HepG2 (cell line): Measurements from ENCODE around the gene SSPN. TPM values are rescaled to one million over a fixed set of nuclear protein-coding genes. Genes with fewer than 3 reads are reported as not detected.

ENCODE experiments used
- ATF7-NPFF ChIP-seq: sonication (generic); formaldehyde crosslinking; IDR thresholded peaks from 2 replicates; pipeline ENCODE4 v1.8.1; 2023; ENCODE audit warnings: mild to moderate bottlenecking, low read depth, missing genetic modification reagents, moderate library complexity
- E2F5 ChIP-seq: sonication (generic); formaldehyde crosslinking; conservative IDR thresholded peaks from 2 replicates; pipeline ENCODE4 v1.4.0; 2020; ENCODE audit warnings: missing genetic modification reagents
- ETV6 ChIP-seq: sonication (generic); formaldehyde crosslinking; conservative IDR thresholded peaks from 2 replicates; pipeline ENCODE4 v1.4.0; 2020; ENCODE audit warnings: missing genetic modification reagents
- FOSL2 ChIP-seq: sonication (generic); formaldehyde crosslinking; IDR thresholded peaks from 2 replicates; pipeline ENCODE4 v1.4.0; 2020; ENCODE audit warnings: missing genetic modification reagents
- KAT2B ChIP-seq: fragments of 150-350 bp; IDR thresholded peaks from 2 replicates; pipeline ENCODE4 v1.6.1; 2014; ENCODE audit warnings: low read depth, low read length, borderline replicate concordance
- NCOA5 ChIP-seq: sonication (generic); formaldehyde crosslinking; IDR thresholded peaks from 2 replicates; pipeline ENCODE4 v1.4.0; 2020; ENCODE audit warnings: missing genetic modification reagents
- NFE2 ChIP-seq: sonication (generic); formaldehyde crosslinking; IDR thresholded peaks from 2 replicates; pipeline ENCODE4 v1.4.0; 2020; ENCODE audit warnings: missing genetic modification reagents
- PAWR ChIP-seq: sonication (generic); formaldehyde crosslinking; IDR thresholded peaks from 2 replicates; pipeline ENCODE4 v1.4.0; 2020; ENCODE audit warnings: missing genetic modification reagents, mild to moderate bottlenecking, borderline replicate concordance
- PITX1 ChIP-seq: sonication (generic); formaldehyde crosslinking; IDR thresholded peaks from 2 replicates; pipeline ENCODE4 v1.5.1; 2020; ENCODE audit warnings: mild to moderate bottlenecking, missing genetic modification reagents
- POGK ChIP-seq: sonication (generic); formaldehyde crosslinking; conservative IDR thresholded peaks from 2 replicates; pipeline ENCODE4 v1.8.0; 2022; ENCODE audit warnings: mild to moderate bottlenecking, moderate library complexity, missing genetic modification reagents
- TAF15 ChIP-seq: fragments of 200-400 bp; formaldehyde crosslinking; IDR thresholded peaks from one replicate; pipeline ENCODE4 v1.6.1; 2018; ENCODE audit warnings: mild to moderate bottlenecking, low read depth, low read length; ENCODE audit not compliant: poor library complexity, severe bottlenecking
- ZBTB4 ChIP-seq: sonication (generic); formaldehyde crosslinking; IDR thresholded peaks from 2 replicates; pipeline ENCODE4 v1.4.0; 2020; ENCODE audit warnings: missing genetic modification reagents, mild to moderate bottlenecking, borderline replicate concordance
- ZFP36 ChIP-seq: fragments of 150-350 bp; IDR thresholded peaks from 2 replicates; pipeline ENCODE4 v1.6.1; 2018; ENCODE audit warnings: borderline replicate concordance, low read length, low read depth; ENCODE audit not compliant: partially characterized antibody
- ZNF12 ChIP-seq: sonication (generic); formaldehyde crosslinking; IDR thresholded peaks from 2 replicates; pipeline ENCODE4 v1.5.0; 2020; ENCODE audit warnings: missing genetic modification reagents
- ZNF207 ChIP-seq: fragments of 450-650 bp; IDR thresholded peaks from 2 replicates; pipeline ENCODE4 v1.6.1; 2016; ENCODE audit warnings: antibody characterized with exemption, borderline replicate concordance
- ZNF609 ChIP-seq: sonication (generic); formaldehyde crosslinking; IDR thresholded peaks from 2 replicates; pipeline ENCODE4 v1.4.0; 2020; ENCODE audit warnings: mild to moderate bottlenecking, missing genetic modification reagents, borderline replicate concordance
- ZNF660 ChIP-seq: sonication (generic); formaldehyde crosslinking; IDR thresholded peaks from 2 replicates; pipeline ENCODE4 v1.5.1; 2020; ENCODE audit warnings: mild to moderate bottlenecking, low read depth, missing genetic modification reagents, borderline replicate concordance
- polyA plus RNA-seq, 8 experiments: library from polyadenylated mRNA; depleted of rRNA in 3 of 8; stranded (reverse) in 7 of 8; unstranded in 1 of 8; fragments of >200 nt; fragmentation: Illumina TruSeq in 4 of 8; extraction: Trizol in 4 of 8; gene quantifications; 2 replicates each; pipeline versions ENCODE4 v1.2.1 to v1.2.3, GENCODE V29; 2011 to 2016; ENCODE audit warnings: low read depth in 4 of 8, missing spikeins in 1 of 8, mixed read lengths in 1 of 8; ENCODE audit not compliant: insufficient read depth in 1 of 8
- total RNA-seq, 5 experiments: library from RNA; depleted of rRNA; stranded (reverse); fragments of >200 nt; fragmentation: Illumina TruSeq; extraction: Trizol; gene quantifications; 2 replicates each; pipeline ENCODE4 v1.2.3, GENCODE V29; 2016; ENCODE audit warnings: low read depth in 1 of 5

The SSPN gene
- total and polyA plus RNA-seq, 2 of the 13 experiments (the other 11 are each of a cell fraction or from before 2014, with no cell fraction given), result not detected

- TF ChIP-seq ZNF609 (CRISPR knock-in tag), result no peak
- no peak for TF ChIP-seq ATF7-NPFF (CRISPR knock-in tag)
- TF ChIP-seq ZNF207, result no peak
- no peak for TF ChIP-seq ZNF660 (CRISPR knock-in tag)
- no peak for TF ChIP-seq ZFP36
- 0 out of 2 replicates have a peak, but pooled peaks have one; percentile 27 for TF ChIP-seq POGK (CRISPR knock-in tag)
- TF ChIP-seq ETV6 (CRISPR knock-in tag), result peak; percentile 68; the same call in 1 of the 2 replicates
- no peak for TF ChIP-seq PAWR (CRISPR knock-in tag)
- no peak for TF ChIP-seq NCOA5 (CRISPR knock-in tag)
- TF ChIP-seq ZBTB4 (CRISPR knock-in tag), result no peak
- peak; percentile 53; the same call in 1 of the 2 replicates for TF ChIP-seq ZNF12 (CRISPR knock-in tag)
- TF ChIP-seq PITX1 (CRISPR knock-in tag), result peak; percentile 82
- no peak for TF ChIP-seq E2F5
- no peak for TF ChIP-seq TAF15
- TF ChIP-seq NFE2 (CRISPR knock-in tag), result no peak
- TF ChIP-seq FOSL2, result peak; percentile 99
- no peak for TF ChIP-seq KAT2B
These were observed 79.3 kb downstream of the SSPN start (continued) for GRCh38 chr12:26274441-26275312.
